ENCODE data around the gene KIAA0513. TPM values are rescaled to one million over a fixed set of nuclear protein-coding genes. Genes with fewer than 3 reads are reported as not detected.

The KIAA0513 gene
- total RNA-seq, 2 donors from 2014 or later: 12.6 to 14.1 TPM

GRCh38 chr16:85046472-85046916 lies 18.9 kb downstream of the KIAA0513 start:
- H3K4me1 ChIP-seq: peaks cover 0 to 37% of the 10 kb centered on the region in 2 donors
- no peak overlapping the region for H3K4me3 ChIP-seq
- no peak for TF ChIP-seq CTCF (IDR thresholded peaks at IDR 0.05)
- no peaks in the 10 kb centered on the region for H3K36me3 ChIP-seq
- H3K27me3 ChIP-seq: no peaks in the 10 kb centered on the region
- H3K9me3 ChIP-seq: no peaks in the 10 kb centered on the region
- peak overlapping the region in 1 of 2 donors; percentile 55 for H3K27ac ChIP-seq
- no peak for DNase-seq (ENCODE audit: low spot score)

- no peak for TF ChIP-seq CTCF (IDR thresholded peaks at IDR 0.05)
- Histone ChIP-seq H3K9me3 (no peaks in the 10 kb centered on the region), H3K4me3 (no peak overlapping the region), H3K36me3 (no peaks in the 10 kb centered on the region), H3K27me3 (no peaks in the 10 kb centered on the region), H3K4me1 (peaks cover 0 to 37% of the 10 kb centered on the region in 2 donors), H3K27ac (peak overlapping the region; percentile 40 to 55)
- DNase-seq (ENCODE audit: low spot score): no peak
Measured at GRCh38 chr16:85046931-85047866, 19.6 kb downstream of the KIAA0513 start.

GRCh38 chr16:85047867-85048455 lies 20.4 kb downstream of the KIAA0513 start:
- H3K27ac ChIP-seq: peak overlapping the region; percentile 40 to 55

GRCh38 chr16:85048921-85049562 lies 21.4 kb downstream of the KIAA0513 start:
- H3K4me1 ChIP-seq: peaks cover 0 to 37% of the 10 kb centered on the region in 2 donors
- TF ChIP-seq CTCF (IDR thresholded peaks at IDR 0.05): no peak

More at GRCh38 chr16:85047867-85048455, 20.4 kb downstream of the KIAA0513 start:
- Histone ChIP-seq H3K4me3 (no peak overlapping the region), H3K36me3 (no peaks in the 10 kb centered on the region), H3K9me3 (no peaks in the 10 kb centered on the region), H3K4me1 (peaks cover 0 to 37% of the 10 kb centered on the region in 2 donors), H3K27me3 (no peaks in the 10 kb centered on the region)
- no peak for TF ChIP-seq CTCF (IDR thresholded peaks at IDR 0.05)
- no peak for DNase-seq (ENCODE audit: low spot score)

GRCh38 chr16:85049706-85050305 lies 22.2 kb downstream of the KIAA0513 start:
- TF ChIP-seq CTCF (IDR thresholded peaks at IDR 0.05): no peak
- H3K36me3 ChIP-seq: no peaks in the 10 kb centered on the region
- no peaks in the 10 kb centered on the region for H3K27me3 ChIP-seq
- peaks cover 0 to 40% of the 10 kb centered on the region in 2 donors for H3K4me1 ChIP-seq
- H3K27ac ChIP-seq: no peak overlapping the region
- H3K9me3 ChIP-seq: no peaks in the 10 kb centered on the region
- H3K4me3 ChIP-seq: no peak overlapping the region
- DNase-seq (ENCODE audit: low spot score): no peak

More at GRCh38 chr16:85048921-85049562, 21.4 kb downstream of the KIAA0513 start:
- Histone ChIP-seq H3K27ac (peak overlapping the region in 1 of 2 donors; percentile 31), H3K4me3 (no peak overlapping the region), H3K27me3 (no peaks in the 10 kb centered on the region), H3K9me3 (no peaks in the 10 kb centered on the region), H3K36me3 (no peaks in the 10 kb centered on the region)
- no peak for DNase-seq (ENCODE audit: low spot score)

Measured in right atrium auricular region (tissue), 2 donors.